Measurements from ENCODE around the gene RSKR. TPM values are rescaled to one million over a fixed set of nuclear protein-coding genes. Genes with fewer than 3 reads are reported as not detected.

The RSKR gene
- total RNA-seq, 2 experiments from 2014 or later = 15.5 to 19.7 TPM

Other genes starting within 250 kb of the RSKR start
- gene SEBOX, start 249.0 kb downstream of the RSKR start, total RNA-seq = not detected
- under 1 TPM in 1 of 2 experiments, not detected in 1; 0.15 TPM for gene VTN, start 243.9 kb downstream of the RSKR start, total RNA-seq
- 10 to 100 TPM; 17.2 to 17.5 TPM for gene SARM1, start 242.5 kb downstream of the RSKR start, total RNA-seq
- 1 to 10 TPM in 1 of 2 experiments, under 1 TPM in 1; 0.96 to 1.1 TPM for gene SLC46A1, start 208.0 kb downstream of the RSKR start, total RNA-seq
- not detected for gene SLC13A2, start 140.5 kb downstream of the RSKR start, total RNA-seq
- not detected for gene FOXN1, start 107.8 kb downstream of the RSKR start, total RNA-seq
- 10 to 100 TPM; 46.2 to 61.1 TPM for gene UNC119, start 61.6 kb downstream of the RSKR start, total RNA-seq
- gene PIGS, start 42.7 kb downstream of the RSKR start, total RNA-seq = 10 to 100 TPM; 66.3 to 66.6 TPM
- 100 to 1,000 TPM; 140 to 147 TPM for gene ALDOC, start 37.3 kb downstream of the RSKR start, total RNA-seq
- 100 to 1,000 TPM; 125 to 127 TPM for gene SPAG5, start 15.2 kb downstream of the RSKR start, total RNA-seq
- 100 to 1,000 TPM; 120 to 128 TPM for gene BLTP2, start 31.0 kb upstream of the RSKR start, total RNA-seq
- 10 to 100 TPM; 49.0 to 52.9 TPM for gene SDF2, start 47.7 kb upstream of the RSKR start, total RNA-seq
- gene SUPT6H, start 48.0 kb upstream of the RSKR start, total RNA-seq = 10 to 100 TPM; 60.7 to 65.8 TPM
- 1 to 10 TPM; 6.2 to 7.4 TPM for gene PROCA1, start 97.7 kb upstream of the RSKR start, total RNA-seq
- 1 to 10 TPM; 6.5 to 7.4 TPM for gene RAB34, start 103.7 kb upstream of the RSKR start, total RNA-seq
- gene RPL23A, start 105.8 kb upstream of the RSKR start, total RNA-seq = 1,000 to 10,000 TPM; 1,962 to 2,028 TPM
- gene TLCD1, start 112.0 kb upstream of the RSKR start, total RNA-seq = 1 to 10 TPM; 1.4 to 2.3 TPM
- 1 to 10 TPM; 2.5 to 3.5 TPM for gene NEK8, start 114.6 kb upstream of the RSKR start, total RNA-seq
- gene TRAF4, start 129.8 kb upstream of the RSKR start, total RNA-seq = 10 to 100 TPM; 55.3 to 57.2 TPM
- gene FAM222B, start 228.6 kb upstream of the RSKR start, total RNA-seq = 10 to 100 TPM; 15.5 to 17.1 TPM
- 10 to 100 TPM; 34.6 to 35.2 TPM for gene ERAL1, start 240.8 kb upstream of the RSKR start, total RNA-seq